ENCODE data around the gene FGA.

DNA sequence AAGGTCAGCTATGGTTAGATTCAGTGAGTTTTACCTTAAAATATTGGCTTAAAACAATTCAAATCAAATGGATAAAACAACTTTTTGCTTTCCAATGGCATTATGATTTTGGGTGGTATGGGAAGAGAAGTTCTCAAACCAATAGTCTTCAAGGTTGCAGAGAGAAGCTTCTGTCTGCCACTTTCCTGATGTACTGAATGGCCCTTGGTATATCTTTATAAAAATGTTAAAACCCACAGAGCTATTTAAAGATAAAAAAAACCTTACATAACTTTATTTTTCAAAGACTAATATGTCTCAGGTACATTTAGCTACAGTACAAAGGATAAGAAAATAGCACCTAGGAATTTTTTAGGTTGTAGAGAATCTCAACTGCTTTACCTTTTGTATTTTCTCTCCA lies 6.9 kb downstream of the FGA start:
- TF ChIP-seq, protein P1, sequence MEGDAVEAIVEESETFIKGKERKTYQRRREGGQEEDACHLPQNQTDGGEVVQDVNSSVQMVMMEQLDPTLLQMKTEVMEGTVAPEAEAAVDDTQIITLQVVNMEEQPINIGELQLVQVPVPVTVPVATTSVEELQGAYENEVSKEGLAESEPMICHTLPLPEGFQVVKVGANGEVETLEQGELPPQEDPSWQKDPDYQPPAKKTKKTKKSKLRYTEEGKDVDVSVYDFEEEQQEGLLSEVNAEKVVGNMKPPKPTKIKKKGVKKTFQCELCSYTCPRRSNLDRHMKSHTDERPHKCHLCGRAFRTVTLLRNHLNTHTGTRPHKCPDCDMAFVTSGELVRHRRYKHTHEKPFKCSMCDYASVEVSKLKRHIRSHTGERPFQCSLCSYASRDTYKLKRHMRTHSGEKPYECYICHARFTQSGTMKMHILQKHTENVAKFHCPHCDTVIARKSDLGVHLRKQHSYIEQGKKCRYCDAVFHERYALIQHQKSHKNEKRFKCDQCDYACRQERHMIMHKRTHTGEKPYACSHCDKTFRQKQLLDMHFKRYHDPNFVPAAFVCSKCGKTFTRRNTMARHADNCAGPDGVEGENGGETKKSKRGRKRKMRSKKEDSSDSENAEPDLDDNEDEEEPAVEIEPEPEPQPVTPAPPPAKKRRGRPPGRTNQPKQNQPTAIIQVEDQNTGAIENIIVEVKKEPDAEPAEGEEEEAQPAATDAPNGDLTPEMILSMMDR (conservative IDR thresholded peaks at IDR 0.05; ENCODE audit: low read depth, low read length), result no peak
- no peak for TF ChIP-seq EZH2 (IDR thresholded peaks at IDR 0.05; ENCODE audit: borderline replicate concordance, low read depth, low read length, poor library complexity, severe bottlenecking)

All from A673 (cell line).